ENCODE data around the gene IGDCC3.

Gene IGDCC3

GRCh38 chr15:65377976-65378366, at the start of gene IGDCC3:
TSS of gene IGDCC3 (minus strand) at chr15:65378002. CDS start at chr15:65377788, 214 bp downstream.
- DNase-seq (ENCODE audit: low spot score), result no peak

DNA sequence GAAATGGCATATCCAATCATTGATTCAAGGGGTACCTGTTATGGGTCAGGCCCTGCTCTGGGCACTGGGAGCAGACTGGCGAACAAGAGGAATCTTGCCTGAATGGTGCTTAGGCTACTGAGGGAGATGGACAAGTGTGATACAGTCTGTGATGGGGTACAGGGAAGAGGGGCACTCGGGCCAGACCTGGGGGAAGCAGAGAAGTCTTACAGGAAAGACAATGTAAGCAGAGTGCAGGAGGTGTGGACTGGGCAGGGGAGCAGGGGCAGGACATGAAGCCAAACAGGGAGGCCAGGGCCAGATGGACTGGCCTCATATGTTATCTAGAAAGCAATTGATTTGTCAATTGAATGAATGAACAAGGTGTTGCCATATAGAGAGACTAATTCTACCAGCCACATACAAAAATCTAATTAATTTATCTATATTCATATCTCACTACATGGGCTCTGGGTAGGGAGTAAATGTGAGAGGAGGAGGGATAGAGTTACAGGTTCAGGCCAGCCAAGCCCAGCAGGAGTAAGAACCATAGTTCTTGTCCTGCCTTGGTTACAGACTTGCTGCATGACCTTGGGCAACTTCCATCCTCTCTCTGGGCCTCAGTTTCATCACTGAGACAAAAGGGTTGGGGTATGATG, 48.5 kb upstream of the IGDCC3 start:
- DNase-seq (ENCODE audit: low spot score), result no peak

DNA sequence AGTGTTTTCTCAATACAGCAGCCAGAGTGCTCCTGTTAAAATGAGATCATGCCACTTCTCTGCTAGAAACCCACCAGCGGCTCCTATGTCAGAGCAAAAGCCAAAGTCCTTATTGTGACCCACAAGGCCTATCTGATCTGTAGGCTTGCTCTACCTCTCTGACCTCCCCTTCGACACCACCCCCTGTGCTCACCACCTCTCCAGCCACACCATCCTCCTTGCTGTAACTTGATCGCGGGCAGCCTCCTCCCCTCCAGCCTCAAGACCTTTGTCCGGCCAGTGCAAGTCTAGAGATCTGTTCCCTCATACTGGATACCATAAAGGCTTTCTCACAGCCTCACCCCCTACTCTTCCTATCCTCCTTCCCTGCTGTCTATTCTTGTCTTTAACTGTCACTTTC, 46.9 kb upstream of the IGDCC3 start:
- no peak for DNase-seq (ENCODE audit: low spot score)

- no peak for DNase-seq (ENCODE audit: low spot score)
These were observed 46.3 kb upstream of the IGDCC3 start for GRCh38 chr15:65423976-65424679.

DNA sequence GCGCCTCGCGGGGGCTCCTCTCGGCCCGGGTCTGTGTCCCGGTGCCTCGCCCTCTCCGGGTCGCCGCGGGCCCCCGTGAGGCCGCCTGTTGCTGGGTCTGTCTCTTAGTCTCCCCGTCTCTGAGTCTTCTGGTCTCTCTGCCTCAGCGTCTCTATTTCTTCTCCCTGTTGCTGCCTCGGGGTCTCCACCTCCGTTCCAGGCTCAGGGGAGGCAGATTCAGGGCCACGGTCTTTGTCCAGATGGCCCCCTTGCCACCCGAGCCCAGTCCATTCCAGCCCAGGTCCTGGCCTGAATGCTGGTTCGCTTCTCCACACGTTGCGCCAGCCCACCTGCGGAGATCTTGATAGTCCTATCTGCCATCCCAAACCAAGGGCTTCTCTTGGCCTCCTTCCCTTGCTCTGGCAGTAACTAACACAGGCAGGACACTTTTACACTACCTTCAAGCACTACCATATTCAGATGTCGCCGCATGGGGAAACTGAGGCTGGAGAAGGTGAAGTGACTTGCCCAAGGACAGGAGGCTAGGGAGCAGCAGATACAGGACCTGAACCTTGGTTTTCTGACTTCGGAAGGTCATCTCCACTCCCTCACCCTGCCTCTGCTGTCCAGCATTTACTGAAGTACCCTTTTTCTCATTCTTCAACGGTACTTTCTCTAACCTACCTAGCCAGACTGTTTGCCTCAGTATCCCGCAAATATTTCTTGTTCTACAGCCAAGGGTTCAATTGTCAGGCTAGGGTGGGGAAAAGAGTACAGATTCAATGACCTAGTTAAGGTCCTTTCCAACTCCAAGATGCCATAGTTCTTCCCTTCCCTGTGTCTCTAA, 45.6 kb upstream of the IGDCC3 start:
- no peak for DNase-seq (ENCODE audit: low spot score)

GRCh38 chr15:65421360-65422215, 43.8 kb upstream of the IGDCC3 start:
- DNase-seq (ENCODE audit: low spot score), result peak; percentile 24

DNA sequence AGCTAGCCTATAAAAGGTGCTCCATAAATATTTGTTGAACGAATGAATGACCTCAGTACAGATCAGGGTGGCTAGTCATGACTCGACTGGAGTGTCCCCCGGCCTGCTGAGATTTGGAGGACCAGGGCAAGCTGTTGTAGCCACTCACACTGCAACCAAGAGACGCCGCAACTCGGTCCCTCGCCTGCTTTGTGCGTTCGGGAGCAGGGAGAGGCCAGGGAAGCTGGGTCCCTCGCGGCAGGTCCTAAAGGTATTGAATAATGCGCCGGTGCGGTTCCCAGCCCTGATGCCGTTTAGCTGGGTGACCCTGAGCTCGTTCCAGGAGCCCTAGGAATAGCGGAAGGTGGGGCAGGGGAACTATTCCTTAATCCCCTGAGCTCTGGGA, 43.2 kb upstream of the IGDCC3 start:
- DNase-seq (ENCODE audit: low spot score), result no peak

DNA sequence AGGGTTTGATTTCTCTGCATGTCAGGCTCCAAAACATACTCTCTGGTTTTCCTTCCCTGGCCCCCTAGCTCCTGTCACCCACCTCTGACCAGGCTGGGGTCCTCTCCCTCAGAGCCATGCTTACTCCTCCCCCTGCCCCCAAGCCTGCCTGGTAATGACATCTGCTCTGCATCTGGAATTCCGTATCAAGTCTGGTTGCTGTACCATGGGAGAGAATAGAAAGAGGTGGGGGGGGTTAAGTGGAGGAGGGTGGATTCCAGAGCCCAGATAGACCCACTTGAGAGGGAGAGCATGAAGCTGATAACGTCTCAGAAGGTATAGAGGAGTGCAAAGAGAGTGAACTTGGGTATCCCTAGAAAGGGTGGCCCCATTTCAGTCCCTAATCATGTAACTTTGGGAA, 40.8 kb upstream of the IGDCC3 start:
- no peak for DNase-seq (ENCODE audit: low spot score)

DNA sequence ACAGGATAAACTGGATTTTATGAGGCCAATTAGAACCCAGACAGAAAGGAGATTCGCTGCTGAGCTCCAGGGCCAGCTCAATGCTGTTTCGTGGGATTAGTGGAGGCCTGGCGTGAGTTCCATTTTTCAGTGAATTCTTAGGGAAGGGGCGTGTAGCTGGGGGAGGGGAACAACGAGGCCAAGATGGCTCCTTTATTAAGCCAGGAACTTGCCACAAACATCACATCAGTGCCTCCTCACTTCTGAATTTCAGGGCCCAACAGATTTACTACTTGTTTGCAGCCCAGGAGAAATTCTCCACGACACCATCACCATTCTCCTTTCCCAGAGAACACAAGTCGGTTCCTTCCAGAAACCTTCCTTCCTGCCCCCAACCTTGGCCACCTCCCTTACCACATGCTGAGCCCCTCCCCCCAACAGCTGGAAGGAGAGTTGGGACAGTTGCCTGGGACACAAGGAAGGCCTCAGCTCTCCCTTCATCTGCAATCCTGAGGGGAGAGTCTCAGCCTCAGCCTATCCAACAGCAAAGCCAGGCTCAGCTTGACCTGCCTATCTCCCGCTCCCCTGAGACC, 39.1 kb upstream of the IGDCC3 start:
- no peak for DNase-seq (ENCODE audit: low spot score)

DNA sequence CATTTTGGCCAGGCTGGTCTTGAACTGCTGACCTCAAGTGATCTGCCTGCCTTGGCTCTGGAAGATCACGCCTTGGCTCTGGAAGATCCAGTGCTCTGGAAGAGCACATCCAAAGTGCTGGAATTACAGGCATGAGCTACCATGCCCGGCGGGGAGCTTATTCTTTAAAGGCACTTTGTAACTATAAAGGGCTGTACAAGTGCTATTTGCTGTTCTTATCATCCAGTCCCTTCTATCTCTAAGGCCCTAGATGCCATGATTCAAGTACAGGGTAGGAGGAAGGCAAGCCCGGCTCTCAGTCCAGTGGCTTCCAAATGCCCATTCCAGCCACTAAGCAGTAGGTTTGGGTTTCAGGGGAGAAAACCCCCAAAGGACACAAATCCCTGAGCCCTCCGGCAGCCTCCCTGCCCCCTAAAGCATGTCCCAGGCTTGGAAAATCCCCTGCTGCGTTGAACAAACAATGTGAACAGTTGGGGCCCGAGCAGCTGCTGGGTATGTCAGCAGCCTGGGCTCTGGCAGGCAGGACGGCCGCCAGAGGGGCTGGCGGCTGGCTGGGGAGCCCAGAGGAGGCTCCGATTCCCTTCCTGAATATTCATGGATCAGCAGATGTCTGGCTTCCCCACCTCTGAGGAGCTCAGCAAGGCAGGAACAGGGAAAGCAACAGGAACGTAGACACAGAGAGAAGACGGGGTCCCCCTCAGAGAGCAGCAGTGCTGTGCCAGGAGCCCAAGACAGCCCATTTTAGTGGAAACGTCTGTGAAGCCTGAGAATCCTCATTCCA, 37.2 kb upstream of the IGDCC3 start:
- peak; percentile 53 for DNase-seq (ENCODE audit: low spot score)

GRCh38 chr15:65413760-65414144, 36.0 kb upstream of the IGDCC3 start:
- no peak for DNase-seq (ENCODE audit: low spot score)

GRCh38 chr15:65413051-65413759, 35.4 kb upstream of the IGDCC3 start:
- DNase-seq (ENCODE audit: low spot score), result no peak

GRCh38 chr15:65412556-65412955, 34.8 kb upstream of the IGDCC3 start:
- DNase-seq (ENCODE audit: low spot score), result no peak

GRCh38 chr15:65411465-65412071, 33.8 kb upstream of the IGDCC3 start:
- DNase-seq (ENCODE audit: low spot score), result no peak

- no peak for DNase-seq (ENCODE audit: low spot score)
These were observed 33.2 kb upstream of the IGDCC3 start for GRCh38 chr15:65410972-65411371.

DNA sequence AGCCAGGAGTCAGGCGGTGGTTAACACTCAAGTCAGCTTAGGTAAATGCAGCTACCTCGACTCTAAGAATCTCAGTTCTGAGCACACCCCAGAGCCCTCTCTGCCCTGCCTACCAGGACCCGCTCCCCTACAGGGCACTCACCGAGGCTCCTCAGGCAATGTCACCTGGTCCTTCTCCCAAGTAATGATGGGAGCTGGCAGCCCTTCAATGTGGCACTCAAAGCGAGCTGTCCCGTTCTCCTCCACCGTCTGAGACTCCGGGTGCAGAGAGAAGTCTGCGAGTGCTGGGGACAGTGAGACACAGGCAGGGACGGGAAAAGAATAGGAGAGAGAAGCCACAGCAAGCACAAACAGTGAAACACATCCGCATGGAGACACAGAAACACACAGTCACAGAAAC, 32.2 kb upstream of the IGDCC3 start:
- no peak for DNase-seq (ENCODE audit: low spot score)

DNA sequence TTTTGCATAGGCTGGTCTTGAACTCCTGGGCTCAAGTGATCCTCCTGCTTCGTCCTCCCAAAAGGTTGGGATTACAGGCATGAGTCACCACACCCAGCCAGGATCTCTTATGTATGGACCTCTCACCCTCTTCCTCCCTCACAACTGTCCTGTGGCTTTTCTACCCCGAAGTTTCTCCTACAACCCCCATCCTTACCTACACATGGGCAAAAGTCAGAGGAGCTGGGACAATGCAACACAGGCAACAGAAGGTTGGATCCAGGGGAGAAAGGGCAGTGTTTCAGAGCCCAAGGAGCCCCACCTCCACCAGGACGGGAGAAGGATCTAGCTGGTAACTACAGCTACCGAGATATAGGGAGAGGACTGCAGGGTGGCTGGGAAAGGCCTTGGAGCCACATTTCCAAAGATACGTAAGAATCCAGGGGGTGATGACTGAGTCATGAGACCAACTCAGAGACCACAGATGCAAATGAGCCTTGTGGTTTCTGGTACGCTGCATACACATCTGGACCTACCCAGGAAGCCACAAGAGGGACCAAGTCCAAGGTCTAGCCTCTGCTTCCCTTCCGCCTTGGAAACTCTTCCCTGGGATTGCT, 31.3 kb upstream of the IGDCC3 start:
- DNase-seq (ENCODE audit: low spot score), result no peak

GRCh38 chr15:65408324-65409035, 30.7 kb upstream of the IGDCC3 start:
- no peak for DNase-seq (ENCODE audit: low spot score)

Measured in pons (tissue), 1 donor.